Measurements from ENCODE around the gene WFDC2.

Gene WFDC2

DNA sequence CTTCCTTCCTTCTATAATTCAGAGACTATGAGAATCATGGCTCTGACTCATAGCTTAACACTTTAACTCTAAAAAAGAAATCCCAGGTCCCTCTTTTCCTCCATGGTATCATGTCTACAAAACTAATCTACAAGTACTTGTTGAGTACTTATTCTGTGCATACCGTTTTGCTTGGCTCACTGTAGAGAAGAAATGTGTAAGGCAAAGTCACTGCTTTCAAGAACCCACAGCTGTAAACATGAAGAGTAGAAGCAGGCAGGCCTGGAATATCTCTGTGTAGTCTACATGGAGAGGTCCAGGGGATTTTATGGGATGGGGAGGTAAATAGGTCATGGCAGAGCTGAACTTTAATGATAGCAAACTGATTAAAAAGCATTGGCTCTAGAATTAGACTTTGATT is 32.0 kb downstream of the WFDC2 start:
- DNase-seq (ENCODE audit: low spot score), result no peak
- in situ Hi-C loops (cut with MboI; ENCODE audit: low sequenced_read_pairs, unreplicated experiment), result no loop called here

DNA sequence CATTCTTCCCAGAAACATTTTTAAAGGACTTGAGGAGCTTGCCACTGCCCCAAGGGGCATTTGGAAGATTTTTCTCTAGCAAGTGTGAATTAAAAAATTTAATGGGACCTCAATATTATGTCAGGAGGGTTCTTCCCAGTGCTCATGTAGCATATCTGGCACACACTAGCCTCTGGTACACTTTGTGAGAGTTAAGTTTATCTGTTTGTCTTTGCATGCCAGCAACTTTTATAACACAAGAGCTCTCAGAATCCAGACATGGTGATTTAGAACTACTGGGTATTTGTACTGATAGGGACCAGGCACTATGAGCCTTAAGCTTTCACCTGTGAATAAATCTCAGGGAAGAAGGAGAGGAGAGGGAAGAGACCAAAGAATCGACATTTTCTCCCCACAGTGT is 33.0 kb downstream of the WFDC2 start:
- TF ChIP-seq, protein P1, sequence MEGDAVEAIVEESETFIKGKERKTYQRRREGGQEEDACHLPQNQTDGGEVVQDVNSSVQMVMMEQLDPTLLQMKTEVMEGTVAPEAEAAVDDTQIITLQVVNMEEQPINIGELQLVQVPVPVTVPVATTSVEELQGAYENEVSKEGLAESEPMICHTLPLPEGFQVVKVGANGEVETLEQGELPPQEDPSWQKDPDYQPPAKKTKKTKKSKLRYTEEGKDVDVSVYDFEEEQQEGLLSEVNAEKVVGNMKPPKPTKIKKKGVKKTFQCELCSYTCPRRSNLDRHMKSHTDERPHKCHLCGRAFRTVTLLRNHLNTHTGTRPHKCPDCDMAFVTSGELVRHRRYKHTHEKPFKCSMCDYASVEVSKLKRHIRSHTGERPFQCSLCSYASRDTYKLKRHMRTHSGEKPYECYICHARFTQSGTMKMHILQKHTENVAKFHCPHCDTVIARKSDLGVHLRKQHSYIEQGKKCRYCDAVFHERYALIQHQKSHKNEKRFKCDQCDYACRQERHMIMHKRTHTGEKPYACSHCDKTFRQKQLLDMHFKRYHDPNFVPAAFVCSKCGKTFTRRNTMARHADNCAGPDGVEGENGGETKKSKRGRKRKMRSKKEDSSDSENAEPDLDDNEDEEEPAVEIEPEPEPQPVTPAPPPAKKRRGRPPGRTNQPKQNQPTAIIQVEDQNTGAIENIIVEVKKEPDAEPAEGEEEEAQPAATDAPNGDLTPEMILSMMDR (IDR thresholded peaks at IDR 0.05; ENCODE audit: borderline replicate concordance, control extremely low read depth, extremely low read depth, insufficient read depth, missing control alignments), result no peak
- DNase-seq (ENCODE audit: low spot score), result no peak
- in situ Hi-C loops (cut with MboI; ENCODE audit: low sequenced_read_pairs, unreplicated experiment), result no loop called here

More for the DNA sequence above, 32.0 kb downstream of the WFDC2 start:
- TF ChIP-seq, protein P1 (IDR thresholded peaks at IDR 0.05; ENCODE audit: borderline replicate concordance, control extremely low read depth, extremely low read depth, insufficient read depth, missing control alignments), result no peak

DNA sequence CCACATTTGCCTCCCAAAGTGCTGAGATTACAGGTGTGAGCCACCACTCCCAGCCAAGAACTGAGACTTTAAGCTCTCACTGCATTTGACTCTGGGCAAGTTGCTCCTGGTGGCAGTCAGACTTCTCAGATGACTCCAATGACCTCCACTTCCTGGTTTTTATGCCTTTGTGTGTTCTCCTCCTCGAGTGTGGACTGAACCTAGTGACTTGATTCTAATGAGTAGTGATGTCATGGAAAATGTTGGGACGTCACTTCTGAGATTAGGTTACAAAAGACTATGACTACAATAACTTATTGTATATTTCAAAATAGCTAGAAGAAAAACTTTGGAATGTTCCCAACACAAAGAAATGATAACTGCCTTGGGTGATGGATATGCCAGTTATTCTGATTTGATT is 33.9 kb downstream of the WFDC2 start:
- TF ChIP-seq, protein P1 (IDR thresholded peaks at IDR 0.05; ENCODE audit: borderline replicate concordance, control extremely low read depth, extremely low read depth, insufficient read depth, missing control alignments), result no peak
- no peak for DNase-seq (ENCODE audit: low spot score)
- in situ Hi-C loops (cut with MboI; ENCODE audit: low sequenced_read_pairs, unreplicated experiment), result no loop called here

DNA sequence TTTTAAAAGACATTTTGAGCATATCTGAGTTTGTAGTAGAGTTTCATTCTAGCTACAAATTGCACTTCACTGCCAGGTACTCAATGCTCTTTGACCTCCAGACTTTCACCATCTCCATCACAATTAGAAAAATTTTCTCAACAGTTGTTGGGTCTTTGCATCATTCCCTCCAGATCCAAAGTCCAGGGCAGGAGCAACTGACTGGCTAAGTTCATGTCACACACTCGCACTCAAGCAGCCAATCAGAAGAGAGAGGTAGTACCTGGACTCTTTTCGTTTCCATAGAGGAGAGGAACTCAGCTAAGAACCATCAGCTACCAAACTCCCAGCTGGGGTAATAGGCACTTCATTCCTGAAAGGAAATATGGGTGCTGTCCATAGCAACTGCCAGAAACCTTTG is 36.8 kb downstream of the WFDC2 start:
- in situ Hi-C loops (cut with MboI; ENCODE audit: low sequenced_read_pairs, unreplicated experiment), result no loop called here
- TF ChIP-seq, protein P1 (IDR thresholded peaks at IDR 0.05; ENCODE audit: borderline replicate concordance, control extremely low read depth, extremely low read depth, insufficient read depth, missing control alignments), result no peak
- DNase-seq (ENCODE audit: low spot score), result no peak

DNA sequence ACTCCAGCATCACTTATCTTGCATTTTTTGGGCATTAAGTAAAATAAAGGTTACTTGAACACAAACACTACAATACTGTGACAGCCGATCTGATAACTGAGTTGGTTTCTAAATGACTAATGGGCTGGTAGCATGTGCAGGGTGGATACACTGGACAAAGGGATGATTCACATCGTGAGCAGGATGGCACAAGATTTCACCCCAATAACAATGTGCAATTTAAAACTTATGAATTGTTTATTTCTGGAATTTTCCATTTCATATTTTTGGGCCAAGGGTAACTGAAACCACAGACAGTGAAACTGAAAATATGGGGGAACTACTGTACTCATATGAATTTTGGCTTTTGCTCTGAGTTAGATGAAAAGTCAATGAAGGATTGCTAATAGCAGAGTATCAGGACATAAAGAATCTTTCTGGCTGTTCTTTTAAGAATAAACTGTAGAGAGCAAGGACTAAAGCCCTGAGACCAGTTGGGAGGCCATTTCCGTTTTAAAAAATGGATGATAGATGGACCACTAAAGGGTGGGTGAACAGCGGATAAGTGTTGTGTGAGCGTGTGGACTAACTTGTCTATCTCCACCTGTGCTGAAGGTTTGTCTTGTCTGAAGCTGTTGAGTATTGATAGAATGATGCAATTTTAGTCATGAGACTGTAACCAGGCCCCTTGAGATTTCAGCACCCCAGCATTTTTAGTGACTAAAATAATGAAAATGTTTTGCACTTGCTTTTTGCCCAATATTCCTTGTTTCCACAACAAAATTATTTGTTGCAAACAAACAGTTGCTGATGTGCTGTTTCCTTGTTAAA is 37.7 kb downstream of the WFDC2 start:
- TF ChIP-seq, protein P1 (IDR thresholded peaks at IDR 0.05; ENCODE audit: borderline replicate concordance, control extremely low read depth, extremely low read depth, insufficient read depth, missing control alignments), result no peak
- DNase-seq (ENCODE audit: low spot score), result no peak
- in situ Hi-C loops (cut with MboI; ENCODE audit: low sequenced_read_pairs, unreplicated experiment), result no loop called here

DNA sequence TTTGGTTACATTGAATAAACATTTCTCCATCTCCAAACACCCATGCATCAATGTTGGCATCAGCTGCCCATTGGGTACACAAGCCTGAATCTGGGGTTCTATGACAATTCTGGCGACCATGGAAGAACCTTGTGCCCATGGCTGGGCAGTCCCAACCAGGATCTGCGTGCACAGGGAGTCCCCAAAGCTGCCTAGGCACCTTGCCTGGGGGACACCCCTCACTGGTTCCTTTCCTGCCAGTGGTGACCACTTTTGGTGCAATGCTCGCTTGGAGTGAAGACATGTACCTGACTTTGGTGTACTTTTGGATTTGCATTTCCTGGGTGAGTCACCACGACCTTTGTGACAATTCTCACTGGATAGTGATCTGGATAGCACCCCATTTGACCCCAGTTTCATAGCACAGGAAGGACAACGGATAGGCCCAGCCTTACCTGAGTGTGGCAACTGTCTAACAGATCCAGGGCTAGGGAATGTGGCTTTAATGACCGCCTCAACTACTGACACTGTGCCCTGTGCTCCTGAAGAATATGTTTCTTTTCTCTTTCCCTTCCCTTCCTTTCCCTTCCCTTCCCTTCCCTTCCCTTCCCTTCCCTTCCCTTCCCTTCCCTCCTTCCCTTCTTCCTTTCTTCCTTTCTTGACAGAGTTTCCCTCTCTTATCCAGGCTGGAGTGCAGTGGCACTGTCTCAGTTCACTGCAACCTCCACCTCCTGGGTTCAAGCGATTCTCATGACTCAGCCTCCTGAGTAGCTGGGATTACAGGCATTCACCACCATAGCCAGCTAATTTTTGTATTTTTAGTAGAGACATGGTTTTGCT is 38.7 kb downstream of the WFDC2 start:
- in situ Hi-C loops (cut with MboI; ENCODE audit: low sequenced_read_pairs, unreplicated experiment), result no loop called here
- TF ChIP-seq, protein P1 (IDR thresholded peaks at IDR 0.05; ENCODE audit: borderline replicate concordance, control extremely low read depth, extremely low read depth, insufficient read depth, missing control alignments), result no peak
- no peak for DNase-seq (ENCODE audit: low spot score)
